GM12878 (cell line): ENCODE results near the gene SLC9C2.

Experiments
- ATF2 ChIP-seq: IDR thresholded peaks from 2 replicates; pipeline ENCODE4 v1.6.1; 2012; ENCODE audit warnings: low read length, inconsistent platforms
- CBFB ChIP-seq: IDR thresholded peaks from 2 replicates; pipeline ENCODE4 v1.6.1; 2016; ENCODE audit warnings: antibody characterized with exemption, low read depth
- CEBPB ChIP-seq, 2 experiments: fragments of 150-350 bp in 1 of 2; IDR thresholded peaks; 2 replicates each; pipeline ENCODE4 v1.6.1; 2012 to 2014; ENCODE audit warnings: low read depth in 2 of 2, low read length in 2 of 2, borderline replicate concordance in 1 of 2, inconsistent platforms in 1 of 2
- CTCF ChIP-seq, 3 experiments: IDR thresholded peaks in 2 of 3; conservative IDR thresholded peaks in 1 of 3; 2 replicates each; pipeline ENCODE4 v1.5.1; 2011; ENCODE audit warnings: low read depth in 3 of 3, low read length in 3 of 3, mild to moderate bottlenecking in 3 of 3, control low read depth in 2 of 3, moderate library complexity in 2 of 3, inconsistent platforms in 1 of 3, mixed read lengths in 1 of 3; ENCODE audit not compliant: control insufficient read depth in 2 of 3, insufficient read depth in 1 of 3; ENCODE audit errors: extremely low read depth in 1 of 3
- CUX1 ChIP-seq: IDR thresholded peaks from 2 replicates; pipeline ENCODE4 v1.6.1; 2012; ENCODE audit warnings: improper control_type of control experiment, low read depth, low read length; ENCODE audit not compliant: insufficient replicate concordance
- HDAC6 ChIP-seq: fragments of 200-600 bp; sonication (generic); IDR thresholded peaks from one replicate; pipeline ENCODE4 v1.8.0; 2017; ENCODE audit warnings: antibody characterized with exemption; ENCODE audit not compliant: unreplicated experiment
- KDM1A ChIP-seq: fragments of 200-600 bp; sonication (generic); IDR thresholded peaks from 2 replicates; pipeline ENCODE4 v1.6.1; 2016; ENCODE audit warnings: borderline replicate concordance
- MXI1 ChIP-seq: fragments of 150-350 bp; IDR thresholded peaks from 2 replicates; pipeline ENCODE4 v1.6.1; 2011; ENCODE audit warnings: low read depth, mild to moderate bottlenecking, inconsistent platforms, low read length, improper control_type of control experiment
- POLR2A ChIP-seq: IDR thresholded peaks from 2 replicates; pipeline ENCODE4 v1.6.1; 2011; ENCODE audit warnings: low read depth, mild to moderate bottlenecking, low read length
- POLR2AphosphoS5 ChIP-seq: IDR thresholded peaks from 2 replicates; pipeline ENCODE4 v1.6.1; 2011; ENCODE audit warnings: mild to moderate bottlenecking, low read length, inconsistent platforms
- RBBP5 ChIP-seq: fragments of 200-600 bp; sonication (generic); conservative IDR thresholded peaks from 2 replicates; pipeline ENCODE4 v1.6.1; 2016
- USF2 ChIP-seq: IDR thresholded peaks from 2 replicates; pipeline ENCODE4 v1.6.1; 2011; ENCODE audit warnings: low read depth, low read length, improper control_type of control experiment, borderline replicate concordance
- ZNF207 ChIP-seq: fragments of 450-650 bp; IDR thresholded peaks from 2 replicates; pipeline ENCODE4 v1.6.1; 2014; ENCODE audit warnings: antibody characterized with exemption, mild to moderate bottlenecking, borderline replicate concordance

GRCh38 chr1:173616859-173617258 is 14.0 kb upstream of the SLC9C2 start:
- TF ChIP-seq ZNF207 (no peak), POLR2A (no peak), CTCF (IDR thresholded peaks at IDR 0.05 in 2 of 3, conservative IDR thresholded peaks at IDR 0.05 in 1 of 3; ENCODE audit: control insufficient read depth in 2 of 3, extremely low read depth in 1 of 3, insufficient read depth in 1 of 3, low read depth in 3 of 3, low read length in 3 of 3) (no peak), USF2 (no peak), HDAC6 (no peak), CUX1 (no peak), CEBPB (IDR thresholded peaks at IDR 0.05; ENCODE audit: borderline replicate concordance in 1 of 2, low read depth in 2 of 2, low read length in 2 of 2) (no peak), RBBP5 (no peak), POLR2AphosphoS5 (no peak), MXI1 (no peak), CBFB (no peak), KDM1A (no peak), ATF2 (no peak)
